Measurements from ENCODE around the gene ZNF862. TPM values are rescaled to one million over a fixed set of nuclear protein-coding genes. Genes with fewer than 3 reads are reported as not detected.

Gene ZNF862
- total and polyA plus RNA-seq, 2 experiments from 2014 or later, result 0.94 to 2.3 TPM

- H3K4me2 ChIP-seq, result no peak overlapping the region
- H3K27me3 ChIP-seq (ENCODE audit: insufficient read depth), result no peaks in the 10 kb centered on the region
- Mint-ChIP-seq H3K9me3 (peaks cover 14% of the 10 kb centered on the region; the same call in 2 of the 3 replicates), H3K27me3 (ENCODE audit: insufficient read depth, low read depth, poor library complexity) (peaks cover 8% of the 10 kb centered on the region), H3K4me3 (no peak overlapping the region), H3K27ac (no peak overlapping the region), H3K4me1 (peaks cover 4% of the 10 kb centered on the region), H3K36me3 (ENCODE audit: low read depth) (no peaks in the 10 kb centered on the region)
- no peaks in the 10 kb centered on the region for H3F3A ChIP-seq (replicated peaks; ENCODE audit: low read depth)
- no peak overlapping the region for H3K4me3 ChIP-seq
- no peak overlapping the region for H2AFZ ChIP-seq
- no peaks in the 10 kb centered on the region for H3K79me2 ChIP-seq (replicated peaks; ENCODE audit: insufficient read depth)
- no peak for ATAC-seq
- no peaks in the 10 kb centered on the region for H3K4me1 ChIP-seq (ENCODE audit: insufficient read depth)
- no peak for DNase-seq (ENCODE audit: low spot score)
- H4K20me1 ChIP-seq (replicated peaks; ENCODE audit: insufficient read depth), result no peaks in the 10 kb centered on the region
- no peaks in the 10 kb centered on the region for H3K36me3 ChIP-seq (ENCODE audit: insufficient read depth)
- TF ChIP-seq JUNB (IDR thresholded peaks at IDR 0.05; ENCODE audit: unreplicated experiment), result no peak
- no peak for TF ChIP-seq NANOG (IDR thresholded peaks at IDR 0.05; ENCODE audit: borderline replicate concordance)
- no peak for TF ChIP-seq ZNF331 (CRISPR knock-in tag; IDR thresholded peaks at IDR 0.05; ENCODE audit: low read depth)
- no peak for TF ChIP-seq STAT1 (IDR thresholded peaks at IDR 0.05; ENCODE audit: unreplicated experiment)
- no peak for TF ChIP-seq EZH2 (IDR thresholded peaks at IDR 0.05; ENCODE audit: low read depth, unreplicated experiment)
- H3K27ac ChIP-seq (ENCODE audit: low read depth), result no peak overlapping the region
- H3K9me2 ChIP-seq (ENCODE audit: insufficient read depth), result no peaks in the 10 kb centered on the region
Observed at GRCh38 chr7:149826344-149827088, 11.7 kb upstream of the ZNF862 start.

GRCh38 chr7:149827089-149827981, 10.8 kb upstream of the ZNF862 start:
- no peaks in the 10 kb centered on the region; the same call in 2 of the 3 replicates for H3K36me3 Mint-ChIP-seq (ENCODE audit: low read depth)
- H3K4me2 ChIP-seq, result no peak overlapping the region
- H2AFZ ChIP-seq, result no peak overlapping the region
- no peaks in the 10 kb centered on the region for H3K4me1 ChIP-seq (ENCODE audit: insufficient read depth)
- H3K9me3 Mint-ChIP-seq, result peaks cover 14% of the 10 kb centered on the region; the same call in 2 of the 3 replicates
- peaks cover 8% of the 10 kb centered on the region for H3K4me1 Mint-ChIP-seq
- no peak overlapping the region for H3K4me3 ChIP-seq
- TF ChIP-seq EZH2phosphoT487 (IDR thresholded peaks at IDR 0.05; ENCODE audit: unreplicated experiment) (no peak), STAT1 (IDR thresholded peaks at IDR 0.05; ENCODE audit: unreplicated experiment) (no peak), ZNF462 (CRISPR knock-in tag; IDR thresholded peaks at IDR 0.05) (no peak), CREB1 (CRISPR knock-in tag; IDR thresholded peaks at IDR 0.05; ENCODE audit: low read depth) (no peak), ETS1 (IDR thresholded peaks at IDR 0.05) (no peak), CTCF (conservative IDR thresholded peaks at IDR 0.05; ENCODE audit: low read depth in 2 of 2) (no peak)
- no peaks in the 10 kb centered on the region for H3K36me3 ChIP-seq (ENCODE audit: insufficient read depth)
- no peak overlapping the region for H3K27ac Mint-ChIP-seq
- H3K27me3 Mint-ChIP-seq (ENCODE audit: insufficient read depth, low read depth, poor library complexity), result peaks cover 12% of the 10 kb centered on the region
- no peak overlapping the region for H3K4me3 Mint-ChIP-seq
- no peaks in the 10 kb centered on the region for H3K9me2 ChIP-seq (ENCODE audit: insufficient read depth)
- no peaks in the 10 kb centered on the region for H3F3A ChIP-seq (replicated peaks; ENCODE audit: low read depth)
- no peak for ATAC-seq
- no peak overlapping the region for H3K27ac ChIP-seq (ENCODE audit: low read depth)
- no peaks in the 10 kb centered on the region for H3K27me3 ChIP-seq (ENCODE audit: insufficient read depth)
- DNase-seq (ENCODE audit: low spot score), result no peak
- no peaks in the 10 kb centered on the region for H4K20me1 ChIP-seq (replicated peaks; ENCODE audit: insufficient read depth)
- no peaks in the 10 kb centered on the region for H3K79me2 ChIP-seq (replicated peaks; ENCODE audit: insufficient read depth)
